GM12878 (cell line): ENCODE results near the gene DACH1. TPM values are rescaled to one million over a fixed set of nuclear protein-coding genes. Genes with fewer than 3 reads are reported as not detected.
A peak's percentile ranks its signal among the peaks of the same experiment; 100 is the strongest.

Source experiments
- ATAC-seq: fragments of 200-7000 bp; cut with Tn5 transposase; 3 replicates; pipeline ENCODE4 v1.9.1; 2020; ENCODE audit warnings: mild to moderate bottlenecking, moderate library complexity
- BruUV-seq: library from RNA; stranded (reverse); fragments of 400-500 nt; replicated peaks from 2 replicates; lab custom pipeline; 2021; lab: Mats Ljungman, UMichigan
- CTCF ChIA-PET: fragments of 300-600 bp; sonication (Branson Sonifier 250); formaldehyde crosslinking; extraction: SDS; loops from one replicate; lab custom pipeline; 2021; ENCODE audit warnings: inconsistent platforms; lab: Yijun Ruan, JAX
- POLR2A ChIA-PET: fragments of 350-600 bp; formaldehyde crosslinking; extraction: SDS; loops from one replicate; lab custom pipeline; 2021; ENCODE audit warnings: inconsistent platforms; lab: Charles Lee
- RAD21 ChIA-PET: fragments of 300-600 bp; sonication (Branson Sonifier 250); formaldehyde crosslinking; loops from one replicate; lab custom pipeline; 2023; ENCODE audit warnings: antibody characterized with exemption; ENCODE audit not compliant: unreplicated experiment; lab: Charles Lee
- SMC1A ChIA-PET: fragments of 300-600 bp; sonication (Branson Sonifier 250); formaldehyde crosslinking; loops from one replicate; lab custom pipeline; 2023; ENCODE audit not compliant: unreplicated experiment, uncharacterized antibody; lab: Charles Lee
- DNase-seq: peaks from one replicate; pipeline ENCODE4 v3.0.0-alpha.2; 2011; ENCODE audit warnings: low read depth, low spot score
- FAIRE-seq: peaks from 3 replicates; lab custom pipeline; 2011; peaks lifted over from hg19 to GRCh38; lab: Jason Lieb, UNC
- H2AFZ ChIP-seq: 2 replicates; pipeline ENCODE4 v1.6.0; 2011; ENCODE audit warnings: low read depth, low read length, control low read depth; ENCODE audit not compliant: control insufficient read depth
- H3K27ac ChIP-seq: 2 replicates; pipeline ENCODE4 v1.5.1; 2011; ENCODE audit warnings: control low read depth; ENCODE audit not compliant: control insufficient read depth, insufficient read depth
- H3K27me3 ChIP-seq, 2 experiments: replicated peaks in 1 of 2; 2 replicates each; pipeline versions ENCODE4 v1.6.0 to v1.6.1; 2011; ENCODE audit warnings: low read length in 1 of 2; ENCODE audit not compliant: control insufficient read depth in 2 of 2, insufficient read depth in 2 of 2
- H3K36me3 ChIP-seq, 2 experiments: 2 replicates each; pipeline ENCODE4 v1.5.1; 2011; ENCODE audit warnings: low read length in 1 of 2; ENCODE audit not compliant: control insufficient read depth in 2 of 2, insufficient read depth in 2 of 2
- H3K4me1 ChIP-seq: 2 replicates; pipeline ENCODE4 v1.6.1; 2011; ENCODE audit warnings: mild to moderate bottlenecking, low read length, moderate library complexity, mixed read lengths; ENCODE audit not compliant: control insufficient read depth, insufficient read depth
- H3K4me2 ChIP-seq: 2 replicates; pipeline ENCODE4 v1.6.0; 2011; ENCODE audit warnings: control low read depth; ENCODE audit not compliant: control insufficient read depth, insufficient read depth
- H3K4me3 ChIP-seq: fragments of 200-600 bp; sonication (generic); 2 replicates; pipeline ENCODE4 v1.5.1; 2016
- H3K79me2 ChIP-seq: 2 replicates; pipeline ENCODE4 v1.6.0; 2011; ENCODE audit warnings: low read length; ENCODE audit not compliant: control insufficient read depth, insufficient read depth
- H3K9ac ChIP-seq: 2 replicates; pipeline ENCODE4 v1.8.0; 2011; ENCODE audit warnings: low read length, control low read depth, mixed read lengths; ENCODE audit not compliant: control insufficient read depth, insufficient read depth
- H3K9me3 ChIP-seq: replicated peaks from 3 replicates; pipeline ENCODE4 v1.5.1; 2011; ENCODE audit warnings: mild to moderate bottlenecking, low read length; ENCODE audit not compliant: control insufficient read depth, insufficient read depth
- H4K20me1 ChIP-seq: 2 replicates; pipeline ENCODE4 v1.6.0; 2011; ENCODE audit not compliant: control insufficient read depth, insufficient read depth
- BACH1 ChIP-seq: fragments of 450-650 bp; IDR thresholded peaks from 2 replicates; pipeline ENCODE4 v1.6.1; 2017; ENCODE audit warnings: mild to moderate bottlenecking, borderline replicate concordance
- CBFB ChIP-seq: IDR thresholded peaks from 2 replicates; pipeline ENCODE4 v1.6.1; 2016; ENCODE audit warnings: antibody characterized with exemption, low read depth
- CREB1 ChIP-seq: IDR thresholded peaks from 2 replicates; pipeline ENCODE4 v1.6.1; 2012; ENCODE audit warnings: low read depth, mild to moderate bottlenecking, inconsistent platforms
- EGR1 ChIP-seq, 2 experiments: IDR thresholded peaks; 1 replicate in 1 of 2; 2 replicates in 1 of 2; pipeline ENCODE4 v1.6.1; 2011 to 2012; ENCODE audit warnings: low read depth in 2 of 2, low read length in 2 of 2, borderline replicate concordance in 1 of 2, mild to moderate bottlenecking in 1 of 2, moderate library complexity in 1 of 2
- KAT2A ChIP-seq: conservative IDR thresholded peaks from 2 replicates; pipeline ENCODE4 v1.6.1; 2011; ENCODE audit warnings: low read depth, low read length; ENCODE audit not compliant: control insufficient read depth
- MTA3 ChIP-seq: IDR thresholded peaks from 2 replicates; pipeline ENCODE4 v1.6.1; 2012; ENCODE audit warnings: low read length, inconsistent platforms, borderline replicate concordance
- PKNOX1 ChIP-seq: fragments of 450-650 bp; IDR thresholded peaks from 2 replicates; pipeline ENCODE4 v1.6.1; 2016; ENCODE audit warnings: mild to moderate bottlenecking
- POLR2A ChIP-seq: IDR thresholded peaks from 2 replicates; pipeline ENCODE4 v1.6.1; 2011; ENCODE audit warnings: low read depth, mild to moderate bottlenecking, low read length
- RAD21 ChIP-seq: IDR thresholded peaks from 2 replicates; pipeline ENCODE4 v1.6.1; 2011; ENCODE audit warnings: mild to moderate bottlenecking, low read depth, low read length, moderate library complexity; ENCODE audit not compliant: insufficient read depth
- RUNX3 ChIP-seq: IDR thresholded peaks from 2 replicates; pipeline ENCODE4 v1.6.1; 2012; ENCODE audit warnings: low read length, inconsistent platforms
- USF2 ChIP-seq: IDR thresholded peaks from 2 replicates; pipeline ENCODE4 v1.6.1; 2011; ENCODE audit warnings: low read depth, low read length, improper control_type of control experiment, borderline replicate concordance
- WGBS: methylation state at CpG from one replicate; pipeline ENCODE4 v1.1.6; 2016; ENCODE audit warnings: low lambda C conversion rate; ENCODE audit not compliant: insufficient replicate concordance, insufficient coverage; ENCODE audit errors: missing lambda C conversion rate; 5-methylcytosine and 5-hydroxymethylcytosine counted together
- in situ Hi-C: fragments of 300-500 bp; cut with MboI; formaldehyde crosslinking; loops from 9 replicates; pipeline ENCODE4 v1.14.3; 2018; ENCODE audit warnings: mixed read lengths
- intact Hi-C: fragments of 100-400 bp; cut with micrococcal nuclease; formaldehyde crosslinking; loops from one replicate; pipeline ENCODE4 v1.14.2; 2022; ENCODE audit not compliant: unreplicated experiment
- polyA plus RNA-seq, 11 experiments: library from polyadenylated mRNA; depleted of rRNA in 4 of 11; unstranded in 6 of 11; stranded (reverse) in 5 of 11; fragments of >200 nt; fragmentation: Nextera tagmentation in 4 of 11; fragmentation: Illumina TruSeq in 1 of 11; extraction: Ambion mirVana in 4 of 11; extraction: Trizol in 1 of 11; gene quantifications; 1 replicate in 1 of 11; 2 replicates in 10 of 11; pipeline versions ENCODE4 v1.2.1 to v1.2.3, GENCODE V29; 2011 to 2016; ENCODE audit warnings: inconsistent platforms in 2 of 11, missing spikeins in 2 of 11, low read depth in 1 of 11
- total RNA-seq, 4 experiments: library from RNA; depleted of rRNA in 3 of 4; stranded (reverse); fragments of >200 nt in 3 of 4; fragmentation: Illumina TruSeq in 1 of 4; extraction: Trizol in 1 of 4; gene quantifications; 2 replicates each; pipeline versions ENCODE4 v1.2.1 to v1.2.3, GENCODE V29; 2013 to 2021

Gene DACH1
- total and polyA plus RNA-seq, 10 of the 15 experiments (the other 5 are each of a cell fraction or from before 2014, with no cell fraction given): 0.05 TPM; not detected in 9

- Histone ChIP-seq H3K27me3 (no peaks in the 10 kb centered on the region), H3K9ac (no peak overlapping the region), H3K4me2 (no peak overlapping the region), H3K9me3 (no peaks in the 10 kb centered on the region), H2AFZ (no peak overlapping the region), H4K20me1 (no peaks in the 10 kb centered on the region), H3K27ac (no peak overlapping the region), H3K36me3 (no peaks in the 10 kb centered on the region), H3K79me2 (no peaks in the 10 kb centered on the region), H3K4me1 (no peaks in the 10 kb centered on the region), H3K4me3 (no peak overlapping the region)
- FAIRE-seq (no peak), ATAC-seq (no peak), DNase-seq (no peak)
- SMC1A ChIA-PET: interaction anchor here (0.5 kb wide), 1 partner anchor 899 kb away, joined by 3 read pairs; no protein-coding TSS in a partner anchor
- in situ Hi-C loops: no loop called here
- RAD21 ChIA-PET: no interaction called here
- intact Hi-C loops: no loop called here
- TF ChIP-seq BACH1: no peak
- TF ChIP-seq KAT2A: no peak
- TF ChIP-seq USF2: no peak
- no peak for TF ChIP-seq RAD21
- CTCF ChIA-PET: interaction anchor here (0.7 kb wide), 1 partner anchor 1106 kb away, joined by 3 read pairs; no protein-coding TSS in a partner anchor
- BruUV-seq: no TSS peak
- POLR2A ChIA-PET: no interaction called here
- WGBS: 0% methylated on average over 1 of the region's 1 CpG
Observed at GRCh38 chr13:71461892-71462291, 405.1 kb downstream of the DACH1 start.

- H3K27me3 ChIP-seq: no peaks in the 10 kb centered on the region
- ChIA-PET SMC1A (no interaction called here), CTCF (no interaction called here), RAD21 (no interaction called here)
- no peak overlapping the region for H3K4me2 ChIP-seq
- H3K9me3 ChIP-seq: no peaks in the 10 kb centered on the region
- FAIRE-seq: peak; percentile 85
- H3K9ac ChIP-seq: no peak overlapping the region
- no peak overlapping the region for H3K27ac ChIP-seq
- no TSS peak for BruUV-seq
- 7% methylated on average over 3 of the region's 3 CpGs for WGBS
- H3K79me2 ChIP-seq: no peaks in the 10 kb centered on the region
- TF ChIP-seq EGR1 (IDR thresholded peaks at IDR 0.05; ENCODE audit: borderline replicate concordance in 1 of 2, low read depth in 2 of 2, low read length in 2 of 2) (no peak), CREB1 (no peak), PKNOX1 (no peak), RUNX3 (peak; percentile 39), CBFB (no peak), POLR2A (no peak), MTA3 (no peak)
- TF ChIP-seq, all 136 proteins: peak for 1
- in situ Hi-C loops: no loop called here
- Histone ChIP-seq H3K4me1 (no peaks in the 10 kb centered on the region), H3K36me3 (no peaks in the 10 kb centered on the region), H3K4me3 (no peak overlapping the region), H2AFZ (no peak overlapping the region), H4K20me1 (no peaks in the 10 kb centered on the region)
- POLR2A ChIA-PET: no interaction called here
- intact Hi-C loops: no loop called here
- no peak for DNase-seq
- peak; percentile 52 for ATAC-seq
Observed at GRCh38 chr13:71460211-71460610, 406.8 kb downstream of the DACH1 start.
